Kidney capillary endothelial cell (primary cell): ENCODE results near the gene DNAL1.
"Not testable (repeated sequence)": the region's sequence is repeated elsewhere in the genome, so short reads cannot be mapped to it uniquely, and the experiment has no call there.

Experiments used
- DNase-seq: peaks from one replicate; pipeline ENCODE4 v3.0.0-alpha.2; 2018; ENCODE audit warnings: low spot score

DNAL1 gene

GRCh38 chr14:73708076-73708475 is 63.3 kb downstream of the DNAL1 start:
- DNase-seq, result not testable (repeated sequence)

- no peak for DNase-seq
Measured at GRCh38 chr14:73709904-73710469, 65.2 kb downstream of the DNAL1 start.

DNA sequence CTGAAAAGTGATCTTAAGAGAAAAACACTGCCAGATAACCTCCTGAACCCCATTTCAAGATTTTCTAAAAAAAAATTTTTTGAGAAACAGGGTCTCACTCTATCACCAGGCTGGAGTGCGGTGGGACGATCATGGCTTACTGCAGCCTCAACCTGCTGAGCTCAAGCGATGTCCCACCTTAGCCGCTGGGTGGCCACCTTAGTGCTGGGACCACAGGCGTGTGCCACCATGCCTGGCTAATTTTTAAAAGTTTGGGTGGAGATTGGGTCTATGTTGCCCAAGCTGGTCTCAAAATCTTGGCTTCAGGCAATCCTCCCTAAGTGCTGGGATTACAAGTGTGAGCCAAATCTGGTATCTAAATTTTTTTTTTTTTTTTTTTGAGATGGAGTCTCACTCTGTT is 66.0 kb downstream of the DNAL1 start:
- DNase-seq, result no peak

GRCh38 chr14:73712071-73712506 is 67.3 kb downstream of the DNAL1 start:
- DNase-seq, result no peak

GRCh38 chr14:73712540-73713180 is 67.9 kb downstream of the DNAL1 start:
- no peak for DNase-seq

- no peak for DNase-seq
Measured at GRCh38 chr14:73713206-73713802, 68.5 kb downstream of the DNAL1 start.

DNA sequence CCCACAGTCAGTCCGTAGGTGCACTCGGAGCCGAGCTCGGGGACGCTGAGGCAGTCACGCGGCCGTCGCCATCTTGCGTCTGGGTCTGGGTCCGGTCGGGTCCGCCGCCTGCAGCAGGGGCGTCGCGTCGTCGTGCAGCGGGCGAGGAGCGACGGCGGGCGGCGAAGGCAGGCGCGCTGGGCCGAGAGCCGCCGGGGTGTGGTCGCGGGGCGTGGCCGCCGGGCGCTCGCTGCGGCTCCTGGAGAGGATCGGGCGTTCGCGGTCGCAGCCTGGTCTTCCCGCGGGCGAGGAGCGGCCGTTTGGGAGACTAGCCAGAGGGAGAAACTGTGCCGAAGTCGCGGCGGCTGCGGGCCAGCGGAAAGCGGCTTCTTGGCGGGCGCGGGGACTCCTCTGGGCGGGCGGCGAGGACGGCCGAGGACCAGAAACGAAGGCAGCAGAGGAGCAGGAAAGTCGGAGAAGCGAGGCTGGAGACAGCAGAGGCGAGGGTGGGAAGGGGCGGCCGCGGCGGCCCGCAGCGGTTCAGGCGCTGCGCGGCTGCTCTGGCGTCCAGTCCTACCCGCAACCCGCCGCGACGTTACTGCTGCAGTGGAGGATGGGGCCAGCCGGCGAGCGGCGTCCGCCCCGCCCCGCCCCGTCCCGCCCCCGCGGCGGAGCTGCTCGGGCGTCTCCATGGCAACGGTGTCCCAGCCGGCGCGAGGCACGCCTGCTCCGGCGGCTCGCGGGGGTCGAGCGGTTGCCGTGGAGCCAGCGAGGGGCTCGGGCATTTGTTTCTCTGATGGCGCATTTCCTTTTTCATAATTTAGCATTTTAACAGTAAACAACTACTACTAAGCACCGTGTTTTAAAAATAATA is 69.2 kb downstream of the DNAL1 start, which contains the start of gene PNMA1:
Gene PNMA1 (minus strand): TSS at position 582 of the 853 bp plus-strand sequence. CDS start 745 bp downstream, outside the sequence.
- DNase-seq, result peak; percentile 85

DNA sequence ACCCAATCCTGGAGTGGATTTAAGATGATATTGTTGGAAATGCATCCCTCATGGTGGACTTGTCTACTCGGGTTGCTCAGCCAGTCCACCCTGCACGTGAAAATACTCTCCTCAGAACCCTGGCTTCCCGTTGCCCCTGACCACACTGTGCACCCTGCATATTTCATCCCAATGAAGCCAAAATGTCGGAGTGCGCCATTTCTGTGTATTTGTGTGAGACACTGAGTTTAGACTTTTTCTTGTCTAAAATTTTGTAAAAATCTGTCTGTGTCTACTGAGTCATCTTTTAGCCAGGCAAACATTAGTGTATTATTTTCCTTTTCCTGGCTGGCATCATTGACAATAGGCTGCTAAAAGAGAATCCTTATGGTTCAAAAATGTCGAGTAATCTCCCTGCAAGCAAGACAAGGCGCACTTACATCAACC is 69.9 kb downstream of the DNAL1 start:
- no peak for DNase-seq

DNA sequence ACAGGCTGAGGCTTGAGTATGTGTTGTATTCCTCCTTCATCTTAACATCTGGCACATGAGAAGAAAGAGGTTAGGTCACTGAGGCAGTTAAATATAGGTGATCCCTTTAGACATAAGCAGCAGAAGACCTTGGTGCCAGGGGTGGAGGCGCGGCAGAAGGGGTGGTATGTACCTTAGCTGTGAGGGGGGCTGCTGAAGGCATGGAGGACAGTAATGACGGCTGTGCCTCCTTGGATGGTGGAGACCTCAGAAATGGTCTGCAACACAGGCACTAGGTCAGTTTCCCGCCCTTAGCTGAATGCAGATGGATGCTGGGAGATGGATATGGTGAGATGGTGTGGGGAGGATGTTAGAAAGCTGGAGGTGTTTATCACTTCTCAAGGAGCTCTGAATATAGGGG is 70.9 kb downstream of the DNAL1 start:
- DNase-seq, result no peak

DNA sequence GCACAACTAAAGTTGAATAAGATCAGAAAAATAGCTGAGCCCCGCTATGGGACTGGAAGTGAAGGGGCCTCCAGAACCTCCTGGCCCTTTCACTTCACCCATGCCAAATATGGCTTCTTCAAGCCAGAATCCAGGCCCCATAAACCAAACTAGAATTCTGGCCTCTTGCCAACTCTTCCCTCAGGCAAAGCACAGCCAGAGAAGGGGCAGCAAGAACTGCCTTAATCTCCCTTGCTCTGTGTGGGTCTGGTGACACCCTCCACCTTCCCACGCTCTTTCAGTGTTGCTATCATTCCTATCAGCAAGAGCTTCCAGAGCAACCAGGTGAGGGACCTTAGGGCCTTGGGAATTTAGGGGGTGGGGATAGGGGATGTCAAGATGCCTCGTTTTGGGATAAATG is 72.5 kb downstream of the DNAL1 start:
- DNase-seq, result no peak

- DNase-seq, result no peak
Measured at GRCh38 chr14:73717711-73718417, 73.1 kb downstream of the DNAL1 start.

DNA sequence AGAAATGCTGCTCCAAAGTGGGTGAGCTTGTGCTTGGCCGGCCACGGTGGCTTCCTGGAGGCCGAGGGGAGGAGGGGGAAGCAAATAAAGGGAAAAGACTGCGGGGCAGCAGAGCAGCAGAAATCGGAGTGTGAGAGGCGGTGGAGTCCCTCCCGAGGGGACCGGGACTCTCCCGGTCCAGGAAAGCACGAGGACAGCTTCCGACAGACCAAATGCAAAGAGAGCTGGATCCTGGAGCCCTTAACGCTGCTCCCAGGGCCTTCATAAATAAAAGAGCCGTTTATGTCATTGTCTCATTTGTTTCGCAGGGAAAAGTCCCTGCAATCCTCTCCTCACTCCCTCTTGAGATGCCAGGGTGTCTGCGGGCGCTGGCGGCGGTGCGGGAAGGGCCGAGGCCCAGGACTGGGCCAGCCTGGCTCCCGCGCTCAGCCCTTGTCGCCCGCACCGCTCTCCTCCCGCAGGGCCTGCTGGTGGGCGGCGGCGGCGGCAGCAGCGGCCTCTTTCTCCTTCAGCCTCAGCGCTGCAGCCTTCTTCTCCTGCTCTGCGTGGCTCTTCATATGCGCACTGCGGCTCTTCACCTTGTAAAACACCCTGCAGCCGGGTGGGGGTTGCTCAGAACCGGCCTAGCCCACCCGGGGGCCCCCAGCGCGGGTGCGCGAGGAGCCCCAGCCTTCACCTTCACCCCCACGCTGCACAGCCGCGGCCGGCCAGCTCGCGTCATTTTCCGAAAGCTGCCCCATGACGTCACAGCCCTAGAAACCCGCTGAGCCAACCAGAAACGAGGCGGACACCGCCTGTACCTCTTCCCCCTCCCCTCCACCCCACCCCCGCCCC is 73.8 kb downstream of the DNAL1 start:
- no peak for DNase-seq

- no peak for DNase-seq
Measured at GRCh38 chr14:73719361-73719760, 74.6 kb downstream of the DNAL1 start.

- DNase-seq, result no peak
Measured at GRCh38 chr14:73719791-73720190, 75.0 kb downstream of the DNAL1 start.

- DNase-seq, result no peak
Measured at GRCh38 chr14:73720636-73721035, 75.8 kb downstream of the DNAL1 start.

DNA sequence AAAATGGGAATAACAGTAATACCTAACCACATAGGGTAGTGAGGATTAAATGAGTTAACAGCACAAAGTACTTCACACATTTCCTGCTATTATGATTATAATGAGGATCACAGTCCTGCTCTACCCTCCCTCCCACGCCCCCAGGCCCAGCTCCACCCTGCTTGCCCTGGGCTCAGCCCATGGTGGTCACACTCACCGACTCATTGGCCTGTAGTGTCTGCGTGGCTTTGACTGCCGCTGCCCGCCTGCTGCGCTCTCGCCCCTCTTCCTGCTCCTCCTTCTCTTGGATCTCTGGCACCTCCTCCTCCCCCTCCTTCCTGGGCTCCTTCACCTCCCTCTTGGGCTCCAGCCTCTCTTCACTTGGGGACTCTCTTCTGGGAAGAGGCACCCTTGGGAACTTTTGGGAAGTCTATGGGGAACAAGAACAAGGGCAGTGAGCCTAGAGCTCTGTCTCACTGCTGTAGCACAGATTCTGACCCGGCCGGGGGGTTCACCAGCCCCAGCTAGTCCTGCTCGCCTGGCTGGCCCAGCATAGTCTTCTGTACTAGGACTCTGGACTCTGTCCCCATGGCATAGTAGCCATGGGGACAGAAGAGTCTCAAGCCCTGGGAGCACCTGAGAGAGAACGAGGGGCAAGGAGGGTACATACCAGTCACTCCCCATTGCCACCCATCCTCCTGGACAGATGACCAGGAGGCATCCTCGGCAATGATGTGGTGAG is 76.5 kb downstream of the DNAL1 start:
- DNase-seq, result no peak

- no peak for DNase-seq
Measured at GRCh38 chr14:73722581-73722980, 77.8 kb downstream of the DNAL1 start.

DNA sequence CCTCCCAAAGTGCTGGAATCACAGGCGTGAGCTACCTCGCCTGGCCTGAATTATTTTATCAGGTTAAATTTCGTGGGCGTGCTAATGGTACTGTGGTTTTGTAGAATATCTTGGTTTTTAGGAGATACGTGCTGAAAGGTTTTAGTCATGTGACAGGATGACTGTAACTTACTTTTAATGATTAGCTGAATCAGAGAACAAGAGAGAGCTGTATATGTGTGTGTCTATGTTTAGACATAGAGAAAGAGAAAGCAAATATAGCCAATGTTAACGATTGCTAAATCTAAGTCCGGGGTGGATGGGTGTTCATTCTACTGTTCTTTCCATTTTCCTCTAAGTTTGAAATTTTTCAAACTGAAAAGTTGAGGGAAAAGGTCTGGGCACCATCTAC is 78.6 kb downstream of the DNAL1 start:
- DNase-seq, result no peak

DNA sequence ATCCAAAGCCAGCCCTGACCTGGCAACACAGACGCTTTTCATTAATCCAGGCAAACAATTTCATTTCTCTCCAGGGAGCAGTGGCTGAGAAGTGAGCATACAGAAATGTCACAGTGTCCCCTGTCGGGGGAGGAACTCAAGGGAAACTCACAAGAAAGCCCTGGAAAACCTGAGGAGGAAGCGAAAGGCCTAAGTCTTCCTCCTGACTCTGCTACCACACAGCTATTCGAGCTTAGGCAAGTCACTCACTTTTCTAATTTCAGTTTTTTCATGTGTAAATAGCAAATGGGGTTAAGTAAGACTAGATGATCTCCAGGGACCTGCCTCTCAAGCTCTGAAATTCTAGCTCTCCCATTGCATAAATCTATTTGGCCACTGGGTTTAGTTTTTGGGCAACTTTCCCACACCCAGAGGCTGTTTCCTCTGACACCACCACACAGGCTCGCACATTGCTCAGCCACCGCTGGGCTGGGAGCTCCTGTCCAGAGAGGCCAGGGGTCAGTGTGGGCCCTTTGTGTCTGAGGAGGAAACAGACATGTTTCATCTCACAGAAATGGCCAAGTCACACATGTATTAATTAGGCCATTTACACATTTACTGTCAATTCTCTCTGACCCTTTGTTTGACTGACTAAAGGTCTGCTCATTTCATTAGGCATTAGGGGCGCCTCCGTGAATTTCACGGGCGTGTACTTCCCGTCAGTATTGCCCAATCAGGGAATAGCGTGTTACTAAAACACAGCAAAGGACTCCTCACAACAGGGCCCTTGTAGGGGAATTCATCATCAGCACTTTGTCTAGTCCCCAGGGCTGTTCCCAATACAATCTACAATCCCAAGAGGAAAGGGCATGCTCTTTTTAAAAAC is 79.2 kb downstream of the DNAL1 start:
- peak; percentile 95 for DNase-seq
